HG02884 (cell line): Measurements from ENCODE around the gene SELENOT.

Experiments
- ATAC-seq: cut with Tn5 transposase; IDR thresholded peaks from one replicate; pipeline ENCODE4 v1.9.1; 2021; ENCODE audit warnings: mild to moderate bottlenecking, moderate library complexity; ENCODE audit not compliant: unreplicated experiment

SELENOT gene

DNA sequence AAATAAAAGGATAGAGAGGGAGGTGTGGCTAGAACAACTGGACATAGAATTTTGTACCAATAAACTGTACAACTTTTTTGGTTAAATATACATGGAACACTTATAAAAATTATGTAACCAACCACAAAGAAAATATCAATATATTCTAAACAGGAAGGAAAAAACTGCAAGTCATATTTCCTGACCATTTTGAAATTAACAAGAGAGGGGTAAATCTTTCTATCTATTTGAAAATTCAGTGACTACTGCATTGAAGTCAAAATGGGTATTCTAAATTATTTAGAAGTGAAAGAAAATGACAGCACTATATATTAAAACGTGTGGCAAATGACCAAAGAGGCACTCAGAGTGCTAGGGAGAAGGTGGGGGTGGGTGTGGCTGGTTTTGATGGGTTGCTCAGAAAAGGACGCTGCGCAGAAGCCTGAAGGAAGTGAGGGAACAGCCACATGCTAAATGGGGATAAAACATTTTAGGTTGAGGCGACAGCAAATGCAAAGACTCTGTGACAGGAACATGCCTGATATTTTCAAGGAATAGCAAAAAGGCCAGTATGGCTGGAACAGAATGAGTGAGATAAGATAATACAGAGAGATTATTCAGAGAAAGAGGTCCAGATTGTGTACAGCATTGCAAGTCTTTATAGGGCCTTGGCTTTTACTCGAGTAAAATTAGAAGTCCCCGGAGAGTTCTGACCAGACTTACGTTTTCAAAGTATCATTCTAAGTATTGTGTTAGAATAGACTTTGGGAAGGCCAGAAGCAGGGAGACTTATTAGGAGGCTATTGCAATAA is 59.5 kb downstream of the SELENOT start:
- no peak for ATAC-seq

DNA sequence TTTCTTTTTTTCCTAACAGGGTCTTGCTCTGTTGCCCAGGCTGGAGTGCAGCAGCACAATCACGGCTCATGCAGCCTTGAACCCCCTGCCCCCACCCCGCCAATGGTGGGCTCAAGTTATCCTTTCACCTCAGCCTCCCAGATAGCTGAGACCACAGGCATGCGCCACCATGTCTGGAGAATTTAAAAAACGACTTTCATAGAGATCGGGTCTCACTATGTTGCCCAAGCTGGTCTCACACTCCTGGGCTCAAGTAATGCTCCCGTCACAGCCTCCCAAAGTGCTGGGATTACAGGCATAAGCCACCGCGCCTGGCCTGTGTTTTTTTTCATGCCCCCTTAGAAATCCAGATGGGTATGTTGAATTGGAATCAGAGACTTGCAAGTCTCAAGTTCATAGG is 60.3 kb downstream of the SELENOT start:
- no peak for ATAC-seq

- no peak for ATAC-seq
Measured at GRCh38 chr3:150666167-150666566, 63.0 kb downstream of the SELENOT start.

- ATAC-seq = no peak
Measured at GRCh38 chr3:150673966-150674365, 70.8 kb downstream of the SELENOT start.

DNA sequence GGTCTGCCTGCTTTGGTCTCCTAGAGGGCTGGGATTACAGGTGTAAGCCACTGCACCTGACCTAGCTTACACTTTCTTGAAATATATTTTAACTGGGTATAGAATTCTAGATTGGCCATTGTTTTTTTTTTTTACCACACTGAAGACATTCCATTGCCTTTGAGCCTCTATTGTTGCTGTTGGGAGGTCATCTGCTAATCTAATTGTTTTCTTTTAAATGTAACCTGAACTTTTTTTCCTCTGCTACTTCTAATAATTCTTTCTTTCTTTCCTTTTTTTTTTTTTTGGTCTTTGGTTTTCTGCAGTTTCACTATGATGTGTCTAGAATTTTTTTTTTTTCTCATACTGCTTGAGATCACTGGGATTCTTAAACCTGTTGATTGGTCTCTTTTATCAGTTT is 72.5 kb downstream of the SELENOT start:
- no peak for ATAC-seq
